ENCODE measurements around the gene RAB19. TPM values are rescaled to one million over a fixed set of nuclear protein-coding genes. Genes with fewer than 3 reads are reported as not detected.

Gene RAB19
- total and polyA plus RNA-seq, 2 donors (not counting 1 experiment from before 2014, with no cell fraction given) = 0.37 to 1.1 TPM

DNA sequence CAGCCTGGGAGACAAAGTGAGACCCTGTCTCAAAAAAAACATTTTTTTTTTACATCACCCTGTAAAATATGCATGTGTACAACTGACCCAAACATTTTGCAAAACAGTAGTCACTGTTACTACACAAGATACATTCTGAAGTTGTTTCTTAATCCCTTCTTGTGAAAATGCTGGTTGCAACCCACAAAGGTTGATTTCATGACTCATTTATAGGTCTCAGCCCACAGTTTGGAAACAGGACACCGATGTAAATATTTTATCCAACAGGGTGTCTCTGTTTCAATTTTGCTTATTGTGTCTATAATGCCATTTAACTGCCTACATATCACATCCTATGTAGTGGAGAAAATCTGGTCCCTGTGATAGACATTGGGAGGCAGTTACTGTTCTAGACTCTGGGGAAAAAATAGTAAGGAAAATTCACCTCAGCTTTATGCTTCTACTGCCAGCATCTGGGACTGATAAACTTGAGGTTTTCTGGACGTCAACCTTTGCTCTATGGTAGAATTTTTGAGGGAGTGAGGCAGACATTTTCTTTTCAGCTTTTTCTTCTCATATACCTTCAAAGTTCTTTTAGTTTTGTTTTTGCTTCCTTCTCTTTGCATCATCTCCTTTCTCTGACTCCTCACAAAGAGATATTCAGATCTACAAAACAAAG is 1.6 kb upstream of the RAB19 start:
- POLR2A ChIA-PET = no interaction called here
- Histone ChIP-seq H2AFZ (ENCODE audit: insufficient read depth, low read depth, low read length, poor library complexity, severe bottlenecking) (no peak overlapping the region), H3K4me2 (replicated peaks; ENCODE audit: low read depth, low read length, poor library complexity, severe bottlenecking) (no peak overlapping the region), H3K4me3 (ENCODE audit: control extremely low read depth in 1 of 5, extremely low read depth in 1 of 5, insufficient read depth in 1 of 5, low read depth in 2 of 5, low read length in 4 of 5) (no peak overlapping the region), H4K20me1 (ENCODE audit: control insufficient read depth, insufficient read depth, low read length, poor library complexity, severe bottlenecking) (no peaks in the 10 kb centered on the region), H3K36me3 (replicated peaks in 1 of 2; ENCODE audit: control extremely low read depth in 1 of 2, control insufficient read depth in 1 of 2, extremely low read depth in 1 of 2, insufficient read depth in 2 of 2, low read length in 1 of 2) (no peaks in the 10 kb centered on the region), H3K27ac (ENCODE audit: low read length in 2 of 2) (no peak overlapping the region), H3K79me2 (ENCODE audit: control insufficient read depth, insufficient read depth, low read length) (peaks cover 13% of the 10 kb centered on the region), H3K27me3 (replicated peaks in 1 of 4; ENCODE audit: control extremely low read depth in 1 of 4, control insufficient read depth in 3 of 4, insufficient read depth in 4 of 4, low read length in 3 of 4) (no peaks in the 10 kb centered on the region), H3K9me3 (ENCODE audit: control extremely low read depth in 1 of 3, control insufficient read depth in 2 of 3, insufficient read depth in 1 of 3, low read length in 2 of 3) (no peaks in the 10 kb centered on the region), H3K4me1 (ENCODE audit: control insufficient read depth in 2 of 2, insufficient read depth in 2 of 2, low read length in 2 of 2) (peaks cover 12 to 27% of the 10 kb centered on the region in 2 donors), H3K9ac (ENCODE audit: low read length) (no peak overlapping the region)
- CTCF ChIA-PET = no interaction called here
- Mint-ChIP-seq H3K4me3 (no peak overlapping the region), H3K27ac (no peak overlapping the region), H3K4me1 (peaks cover 20% of the 10 kb centered on the region), H3K9me3 (ENCODE audit: insufficient read depth) (no peaks in the 10 kb centered on the region), H3K27me3 (peaks cover 3% of the 10 kb centered on the region)
- TF ChIP-seq, protein P1, sequence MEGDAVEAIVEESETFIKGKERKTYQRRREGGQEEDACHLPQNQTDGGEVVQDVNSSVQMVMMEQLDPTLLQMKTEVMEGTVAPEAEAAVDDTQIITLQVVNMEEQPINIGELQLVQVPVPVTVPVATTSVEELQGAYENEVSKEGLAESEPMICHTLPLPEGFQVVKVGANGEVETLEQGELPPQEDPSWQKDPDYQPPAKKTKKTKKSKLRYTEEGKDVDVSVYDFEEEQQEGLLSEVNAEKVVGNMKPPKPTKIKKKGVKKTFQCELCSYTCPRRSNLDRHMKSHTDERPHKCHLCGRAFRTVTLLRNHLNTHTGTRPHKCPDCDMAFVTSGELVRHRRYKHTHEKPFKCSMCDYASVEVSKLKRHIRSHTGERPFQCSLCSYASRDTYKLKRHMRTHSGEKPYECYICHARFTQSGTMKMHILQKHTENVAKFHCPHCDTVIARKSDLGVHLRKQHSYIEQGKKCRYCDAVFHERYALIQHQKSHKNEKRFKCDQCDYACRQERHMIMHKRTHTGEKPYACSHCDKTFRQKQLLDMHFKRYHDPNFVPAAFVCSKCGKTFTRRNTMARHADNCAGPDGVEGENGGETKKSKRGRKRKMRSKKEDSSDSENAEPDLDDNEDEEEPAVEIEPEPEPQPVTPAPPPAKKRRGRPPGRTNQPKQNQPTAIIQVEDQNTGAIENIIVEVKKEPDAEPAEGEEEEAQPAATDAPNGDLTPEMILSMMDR (IDR thresholded peaks at IDR 0.05) = no peak
- TF ChIP-seq EZH2 (IDR thresholded peaks at IDR 0.05; ENCODE audit: borderline replicate concordance, insufficient read depth, low read depth, low read length, poor library complexity, severe bottlenecking) = no peak
- no peak for DNase-seq
- no peak for ATAC-seq (ENCODE audit: low read depth)
- intact Hi-C loops (cut with micrococcal nuclease) = no loop called here
- no CpG with 5 or more reads among the region's 2 CpGs for WGBS (ENCODE audit: insufficient coverage)

DNA sequence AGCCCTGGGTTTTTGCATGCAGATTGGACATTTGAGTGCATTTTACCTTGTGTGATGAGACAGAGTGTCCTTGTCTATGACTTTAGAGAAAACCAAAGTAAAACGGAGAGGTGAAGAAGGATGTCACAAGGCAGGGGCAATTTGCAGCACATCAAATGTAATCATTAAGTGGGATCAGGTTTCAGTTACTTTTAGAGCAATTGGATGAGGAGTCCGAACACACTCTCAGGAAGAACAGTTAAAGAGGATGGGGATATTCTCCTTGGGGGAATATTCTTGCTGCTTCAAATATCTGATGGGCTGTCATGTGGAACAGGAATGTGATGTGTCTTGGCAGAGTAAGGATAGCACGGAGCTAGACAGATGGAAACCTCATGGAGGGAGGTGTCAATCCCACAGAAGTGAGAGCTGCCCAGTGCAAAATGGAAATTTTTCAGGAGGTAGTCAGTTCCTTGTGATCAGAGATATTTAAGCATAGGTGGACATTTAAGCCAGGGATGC is 757 bp downstream of the RAB19 start:
- peak overlapping the region; percentile 89 for H2AFZ ChIP-seq (ENCODE audit: insufficient read depth, low read depth, low read length, poor library complexity, severe bottlenecking)
- no peaks in the 10 kb centered on the region for H4K20me1 ChIP-seq (ENCODE audit: control insufficient read depth, insufficient read depth, low read length, poor library complexity, severe bottlenecking)
- peak overlapping the region; percentile 78 for H3K4me2 ChIP-seq (replicated peaks; ENCODE audit: low read depth, low read length, poor library complexity, severe bottlenecking)
- DNase-seq = no peak
- WGBS (ENCODE audit: insufficient coverage) = 94% methylated on average over 3 of the region's 3 CpGs
- no peaks in the 10 kb centered on the region for H3K9me3 ChIP-seq (ENCODE audit: control extremely low read depth in 1 of 3, control insufficient read depth in 2 of 3, insufficient read depth in 1 of 3, low read length in 2 of 3)
- CTCF ChIA-PET = no interaction called here
- no peak overlapping the region for H3K27ac ChIP-seq (ENCODE audit: low read length in 2 of 2)
- H3K9ac ChIP-seq (ENCODE audit: low read length) = peak overlapping the region; percentile 70
- no peaks in the 10 kb centered on the region for H3K9me3 Mint-ChIP-seq (ENCODE audit: insufficient read depth)
- POLR2A ChIA-PET = no interaction called here
- ATAC-seq (ENCODE audit: low read depth) = no peak
- H3K4me1 Mint-ChIP-seq = peaks cover 11% of the 10 kb centered on the region
- H3K4me3 Mint-ChIP-seq = peak overlapping the region; percentile 93
- TF ChIP-seq, protein P1 (IDR thresholded peaks at IDR 0.05) = no peak
- TF ChIP-seq EZH2 (IDR thresholded peaks at IDR 0.05; ENCODE audit: borderline replicate concordance, insufficient read depth, low read depth, low read length, poor library complexity, severe bottlenecking) = no peak
- H3K4me1 ChIP-seq (ENCODE audit: control insufficient read depth in 2 of 2, insufficient read depth in 2 of 2, low read length in 2 of 2) = peaks cover 5 to 15% of the 10 kb centered on the region in 2 donors
- H3K36me3 ChIP-seq (replicated peaks in 1 of 2; ENCODE audit: control extremely low read depth in 1 of 2, control insufficient read depth in 1 of 2, extremely low read depth in 1 of 2, insufficient read depth in 2 of 2, low read length in 1 of 2) = no peaks in the 10 kb centered on the region
- H3K4me3 ChIP-seq (ENCODE audit: control extremely low read depth in 1 of 5, extremely low read depth in 1 of 5, insufficient read depth in 1 of 5, low read depth in 2 of 5, low read length in 4 of 5) = peak overlapping the region in 1 of 5 experiments; percentile 63
- no peaks in the 10 kb centered on the region for H3K27me3 ChIP-seq (replicated peaks in 1 of 4; ENCODE audit: control extremely low read depth in 1 of 4, control insufficient read depth in 3 of 4, insufficient read depth in 4 of 4, low read length in 3 of 4)
- intact Hi-C loops (cut with micrococcal nuclease) = no loop called here
- H3K79me2 ChIP-seq (ENCODE audit: control insufficient read depth, insufficient read depth, low read length) = no peaks in the 10 kb centered on the region
- H3K27ac Mint-ChIP-seq = no peak overlapping the region
- H3K27me3 Mint-ChIP-seq = peaks cover 3% of the 10 kb centered on the region
